K562 (cell line): Measurements from ENCODE around the gene CRPPA. TPM values are rescaled to one million over a fixed set of nuclear protein-coding genes. Genes with fewer than 3 reads are reported as not detected.

Source experiments
- ARID2 ChIP-seq: fragments of 450-650 bp; IDR thresholded peaks from 2 replicates; pipeline ENCODE4 v1.6.1; 2017; ENCODE audit warnings: antibody characterized with exemption, mild to moderate bottlenecking
- CSDE1 ChIP-seq, 2 experiments: fragments of 450-650 bp; IDR thresholded peaks; 2 replicates each; pipeline ENCODE4 v1.6.1; 2016; ENCODE audit warnings: mild to moderate bottlenecking in 1 of 2
- CTBP1 ChIP-seq: fragments of 450-650 bp; IDR thresholded peaks from 2 replicates; pipeline ENCODE4 v1.6.1; 2016; ENCODE audit warnings: borderline replicate concordance
- HDAC1 ChIP-seq, 2 experiments: fragments of 450-650 bp; IDR thresholded peaks; 2 replicates each; pipeline ENCODE4 v1.6.1; 2016 to 2017; ENCODE audit warnings: inconsistent platforms in 1 of 2, mild to moderate bottlenecking in 1 of 2, moderate library complexity in 1 of 2
- HMGN3 ChIP-seq: IDR thresholded peaks from 2 replicates; pipeline ENCODE4 v1.6.1; 2011; ENCODE audit warnings: borderline replicate concordance, low read depth, mild to moderate bottlenecking, mixed read lengths, low read length; ENCODE audit not compliant: insufficient read length; ENCODE audit errors: extremely low read depth
- HNRNPH1 ChIP-seq: fragments of 200-400 bp; formaldehyde crosslinking; optimal IDR thresholded peaks from 2 replicates; pipeline ENCODE3; 2017; ENCODE audit warnings: low read depth, mild to moderate bottlenecking, low read length, moderate library complexity
- KDM1A ChIP-seq, 2 experiments: fragments of 450-650 bp; IDR thresholded peaks; 2 replicates each; pipeline ENCODE4 v1.6.1; 2016; ENCODE audit warnings: mild to moderate bottlenecking in 2 of 2
- MAZ ChIP-seq, 2 experiments: fragments of 450-650 bp in 1 of 2; sonication (generic) in 1 of 2; formaldehyde crosslinking; IDR thresholded peaks in 1 of 2; conservative IDR thresholded peaks in 1 of 2; 2 replicates each; pipeline versions ENCODE4 v1.4.0 to v1.5.0; 2020; ENCODE audit warnings: mild to moderate bottlenecking in 1 of 2, missing genetic modification reagents in 1 of 2
- MTA2 ChIP-seq: fragments of 450-650 bp; IDR thresholded peaks from 2 replicates; pipeline ENCODE4 v1.6.1; 2016; ENCODE audit warnings: low read depth
- TAF9B ChIP-seq: fragments of 450-650 bp; IDR thresholded peaks from 2 replicates; pipeline ENCODE4 v1.6.1; 2018; ENCODE audit warnings: mild to moderate bottlenecking; ENCODE audit not compliant: partially characterized antibody
- TCF7L2 ChIP-seq: fragments of 150-350 bp; IDR thresholded peaks from 2 replicates; pipeline ENCODE4 v1.6.1; 2016; ENCODE audit warnings: low read depth, mild to moderate bottlenecking, low read length, moderate library complexity
- TEAD4 ChIP-seq, 2 experiments: sonication (generic) in 1 of 2; formaldehyde crosslinking in 1 of 2; IDR thresholded peaks; 2 replicates each; pipeline versions ENCODE4 v1.6.1 to v1.8.0; 2012 to 2022; ENCODE audit warnings: borderline replicate concordance in 1 of 2, inconsistent platforms in 1 of 2, low read length in 1 of 2, mild to moderate bottlenecking in 1 of 2, missing genetic modification reagents in 1 of 2
- THAP7 ChIP-seq: fragments of 250-450 bp; sonication (Bioruptor Pico); IDR thresholded peaks from 2 replicates; pipeline ENCODE4 v1.5.0; 2021
- TRIM28 ChIP-seq: fragments of 450-650 bp; IDR thresholded peaks from 2 replicates; pipeline ENCODE4 v1.6.1; 2017
- ZBTB2 ChIP-seq: fragments of 450-650 bp; IDR thresholded peaks from 2 replicates; pipeline ENCODE4 v1.6.1; 2016; ENCODE audit warnings: antibody characterized with exemption
- ZNF639 ChIP-seq, 2 experiments: fragments of 200-800 bp in 1 of 2; sonication (Bioruptor generic) in 1 of 2; sonication (generic) in 1 of 2; formaldehyde crosslinking in 1 of 2; IDR thresholded peaks in 1 of 2; conservative IDR thresholded peaks in 1 of 2; 2 replicates each; pipeline versions ENCODE4 v1.5.0 to v1.6.1; 2016 to 2020; ENCODE audit warnings: missing compliant biosample characterization in 1 of 2, missing genetic modification characterization in 1 of 2, missing genetic modification reagents in 1 of 2
- ZNF780A ChIP-seq: fragments of 250-450 bp; sonication (Bioruptor Pico); IDR thresholded peaks from 2 replicates; pipeline ENCODE4 v1.5.0; 2021; ENCODE audit warnings: mild to moderate bottlenecking
- polyA plus RNA-seq, 8 experiments: library from polyadenylated mRNA; depleted of rRNA in 4 of 8; stranded (reverse) in 5 of 8; unstranded in 3 of 8; fragments of >200 nt; fragmentation: Nextera tagmentation in 2 of 8; fragmentation: Illumina TruSeq in 1 of 8; extraction: Ambion mirVana in 2 of 8; extraction: Trizol in 1 of 8; gene quantifications; 2 replicates each; pipeline versions ENCODE4 v1.2.1 to v1.2.3, GENCODE V29; 2011 to 2014; ENCODE audit warnings: inconsistent platforms in 1 of 8, missing spikeins in 1 of 8
- total RNA-seq, 7 experiments: library from RNA; depleted of rRNA in 6 of 7; stranded (reverse); fragments of >200 nt in 6 of 7; fragmentation: Illumina TruSeq in 2 of 7; extraction: Trizol in 2 of 7; gene quantifications; 2 replicates each; pipeline versions ENCODE4 v1.2.1 to v1.2.3, GENCODE V29; 2011 to 2021; ENCODE audit warnings: low replicate concordance in 1 of 7

CRPPA gene
- total and polyA plus RNA-seq, 9 of the 15 experiments (the other 6 are each of a cell fraction or from before 2014, with no cell fraction given), result 3.9 to 14.4 (median 7.8) TPM

DNA sequence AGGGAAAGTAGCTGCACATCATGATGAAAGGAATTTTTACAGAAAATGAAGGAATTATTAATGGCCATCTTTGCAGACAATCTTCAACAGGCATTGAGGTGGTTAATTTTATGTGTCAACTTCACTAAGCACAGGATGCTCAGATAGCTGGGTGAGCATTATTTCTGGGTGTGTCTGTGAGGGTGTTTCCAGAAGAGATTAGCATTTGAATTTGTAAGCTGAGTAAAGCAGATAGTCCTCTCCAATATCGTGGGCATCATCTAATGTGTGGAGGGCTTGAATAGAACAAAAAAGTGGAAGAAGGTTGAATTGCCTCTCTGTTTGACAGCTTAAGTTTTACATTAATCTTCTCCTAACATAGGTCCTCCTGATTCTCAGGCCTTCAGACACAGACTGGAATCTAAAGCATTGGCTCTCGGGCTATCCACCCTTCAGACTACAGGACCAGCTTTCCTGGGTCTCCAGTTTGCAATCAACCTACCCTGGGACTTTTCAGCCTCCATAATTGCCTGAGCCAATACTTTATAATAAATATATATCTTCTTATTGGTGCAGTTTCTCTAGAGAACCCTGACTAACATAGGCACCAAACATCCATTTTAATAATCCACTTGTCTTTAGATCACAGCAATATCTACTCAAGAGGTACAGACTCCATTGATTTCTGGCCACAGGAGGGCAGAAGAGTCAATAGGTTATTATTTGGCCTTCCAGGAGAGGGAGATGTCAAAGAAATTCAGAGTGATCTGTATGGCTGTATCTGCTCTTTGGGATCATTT is 10.5 kb upstream of the CRPPA start (continued):
- TF ChIP-seq ZBTB2 (no peak), MTA2 (peak; percentile 9; the same call in 1 of the 2 replicates), CTBP1 (peak; percentile 43; the same call in 1 of the 2 replicates), ZNF780A (CRISPR knock-in tag) (no peak), TCF7L2 (no peak), ARID2 (no peak), THAP7 (no peak), MAZ (CRISPR knock-in tag; conservative IDR thresholded peaks at IDR 0.05 in 1 of 2, IDR thresholded peaks at IDR 0.05 in 1 of 2) (no peak), TRIM28 (no peak), TAF9B (no peak), HDAC1 (IDR thresholded peaks at IDR 0.05) (no peak), HMGN3 (no peak), TEAD4 (IDR thresholded peaks at IDR 0.05; ENCODE audit: low read length) (peak; percentile 77), TEAD4 (CRISPR knock-in tag; IDR thresholded peaks at IDR 0.05; ENCODE audit: borderline replicate concordance) (no peak), HNRNPH1 (no peak), ZNF639 (CRISPR knock-in tag; conservative IDR thresholded peaks at IDR 0.05 in 1 of 2, IDR thresholded peaks at IDR 0.05 in 1 of 2) (peak in 1 of 2 experiments; percentile 47; a peak in 1 of 4 replicates), KDM1A (IDR thresholded peaks at IDR 0.05) (no peak), CSDE1 (IDR thresholded peaks at IDR 0.05) (no peak)
